Measurements from ENCODE around the gene LSMEM2.
"Not testable (repeated sequence)": the region's sequence is repeated elsewhere in the genome, so short reads cannot be mapped to it uniquely, and the experiment has no call there.

Gene LSMEM2

DNA sequence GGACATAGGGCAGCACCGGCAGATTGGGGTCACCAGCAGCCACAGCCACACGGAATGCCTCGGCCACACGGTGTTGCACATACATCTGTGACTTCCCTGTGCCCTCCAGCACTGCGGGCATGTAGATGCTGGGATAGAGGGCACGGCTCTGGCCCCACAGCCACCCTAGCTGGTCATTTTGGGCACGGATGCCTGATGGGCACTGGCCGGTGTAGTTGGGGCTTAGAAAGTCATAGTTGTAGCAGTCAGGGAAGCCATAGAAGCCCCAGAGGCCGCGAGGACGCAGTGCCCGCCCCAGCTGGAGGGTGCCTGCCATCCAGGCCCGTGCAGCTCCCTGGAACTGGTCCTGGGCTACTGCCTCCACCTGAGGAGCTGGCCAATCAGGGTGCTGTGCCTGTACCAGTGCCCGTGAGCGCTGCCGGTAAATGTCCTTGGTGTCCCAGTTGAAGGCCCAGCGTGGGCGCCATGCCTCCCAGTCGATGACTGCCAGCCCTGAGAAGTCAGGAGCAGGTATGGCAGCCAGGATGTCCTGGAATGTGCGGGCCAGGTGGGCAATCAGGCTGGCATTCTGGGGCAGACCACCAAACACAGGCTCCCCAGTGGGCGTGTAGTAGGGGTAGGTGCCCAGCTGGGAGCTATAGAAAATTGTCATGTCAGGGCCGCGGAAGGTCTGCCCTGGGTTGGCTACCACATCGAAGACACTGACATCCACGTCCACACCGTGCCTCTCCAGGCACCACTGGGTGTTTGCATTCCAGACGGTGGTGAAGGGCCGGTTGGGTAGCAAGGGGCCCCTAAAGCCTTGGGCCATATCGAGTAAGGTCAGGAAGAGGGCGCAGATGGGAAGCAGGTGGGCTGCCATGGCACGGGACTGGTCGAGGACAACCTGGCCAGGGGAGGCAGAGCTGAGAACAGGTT lies 23.5 kb downstream of the LSMEM2 start:
- no peak for DNase-seq (ENCODE audit: low read depth in 1 of 2, low spot score in 1 of 2)
- no peak for TF ChIP-seq JUND (IDR thresholded peaks at IDR 0.05; ENCODE audit: low read depth)
- in situ Hi-C loops (cut with HindIII; ENCODE audit: low pct_unique_long_range_greater_than_20kb, low sequenced_read_pairs), result no loop called here

DNA sequence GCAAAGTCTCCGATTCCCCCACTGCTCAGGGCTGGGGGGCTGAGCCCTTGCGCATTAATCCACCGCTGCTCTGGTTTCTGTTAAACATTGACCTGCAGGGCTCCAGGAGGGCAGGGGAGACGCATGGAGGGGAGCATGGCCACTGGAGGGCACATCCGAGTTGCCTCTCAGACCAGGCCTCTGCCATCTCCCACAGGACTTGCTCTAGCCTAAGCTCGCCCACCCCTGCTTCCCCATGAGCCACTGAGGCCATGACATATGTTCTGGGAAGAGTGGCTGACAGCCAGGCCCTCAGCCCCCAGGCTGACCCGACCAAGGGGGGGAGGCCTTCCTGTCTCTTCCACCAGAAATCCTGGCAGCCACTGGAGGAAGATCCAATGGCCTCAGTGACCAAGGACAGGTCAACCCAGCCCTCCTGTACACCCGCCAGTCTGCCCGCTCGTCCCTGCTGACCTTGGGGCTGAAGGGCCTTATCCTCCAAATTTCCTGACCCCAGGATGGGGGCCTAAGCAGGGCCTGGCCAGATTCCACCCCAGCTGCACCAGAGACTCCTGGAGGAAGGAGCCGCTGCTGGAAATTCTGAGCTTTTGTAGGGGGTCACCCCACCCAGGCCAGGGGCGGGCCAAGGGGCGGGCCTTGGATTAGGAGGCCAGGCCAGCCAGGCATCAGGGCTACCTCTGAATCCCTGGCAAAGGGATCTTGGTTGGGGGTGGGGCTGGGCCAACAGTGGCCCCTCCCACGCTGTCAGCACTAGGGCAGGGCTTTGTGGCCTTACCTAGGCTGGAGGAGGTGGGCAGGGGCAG lies 24.3 kb downstream of the LSMEM2 start, which contains the start of gene HYAL1:
TSS of gene HYAL1 (minus strand) at position 562 of the 803 bp plus-strand sequence. CDS start 618 bp downstream, outside the sequence.
- peak in 1 of 2 experiments; percentile 61 for DNase-seq (ENCODE audit: low read depth in 1 of 2, low spot score in 1 of 2)
- in situ Hi-C loops (cut with HindIII; ENCODE audit: low pct_unique_long_range_greater_than_20kb, low sequenced_read_pairs), result no loop called here
- no peak for TF ChIP-seq JUND (IDR thresholded peaks at IDR 0.05; ENCODE audit: low read depth)

DNA sequence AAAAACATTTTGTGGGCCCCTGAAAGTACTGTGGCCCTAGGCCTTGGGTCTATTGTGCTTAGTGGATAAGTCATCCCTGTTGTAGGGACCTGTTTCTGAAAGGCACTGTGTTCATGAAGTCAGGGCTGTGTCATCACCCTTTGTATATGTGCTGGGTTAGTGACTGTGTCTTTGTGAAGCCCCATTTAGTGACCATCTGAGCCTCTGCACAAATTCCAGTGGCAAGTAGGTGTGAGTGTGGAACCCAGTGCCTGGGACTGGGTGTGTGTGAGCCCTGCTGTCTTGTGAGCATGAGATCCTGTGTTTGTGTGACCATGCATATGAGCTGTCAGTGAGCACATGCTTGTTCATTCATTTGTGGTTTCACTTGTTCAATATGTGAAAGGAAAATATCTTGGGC lies 25.7 kb downstream of the LSMEM2 start:
- in situ Hi-C loops (cut with HindIII; ENCODE audit: low pct_unique_long_range_greater_than_20kb, low sequenced_read_pairs), result no loop called here
- no peak for TF ChIP-seq JUND (IDR thresholded peaks at IDR 0.05; ENCODE audit: low read depth)

DNA sequence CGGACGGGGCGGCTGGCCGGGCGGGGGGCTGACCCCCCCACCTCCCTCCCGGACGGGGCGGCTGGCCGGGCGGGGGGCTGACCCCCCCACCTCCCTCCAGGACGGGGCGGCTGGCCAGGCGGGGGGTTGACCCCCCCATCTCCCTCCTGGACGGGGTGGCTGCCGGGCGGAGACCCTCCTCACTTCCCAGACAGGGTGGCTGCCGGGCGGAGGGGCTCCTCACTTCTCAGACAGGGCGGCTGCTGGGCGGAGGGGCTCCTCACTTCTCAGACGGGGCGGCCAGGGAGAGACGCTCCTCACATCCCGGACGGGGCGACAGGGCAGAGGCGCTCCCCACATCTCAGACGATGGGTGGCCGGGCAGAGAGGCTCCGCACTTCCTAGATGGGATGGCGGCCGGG lies 33.2 kb downstream of the LSMEM2 start:
- in situ Hi-C loops (cut with HindIII; ENCODE audit: low pct_unique_long_range_greater_than_20kb, low sequenced_read_pairs); DNase-seq (ENCODE audit: low read depth in 1 of 2, low spot score in 1 of 2): not testable (repeated sequence)

More for the DNA sequence above, 25.7 kb downstream of the LSMEM2 start:
- no peak for DNase-seq (ENCODE audit: low read depth in 1 of 2, low spot score in 1 of 2)

DNA sequence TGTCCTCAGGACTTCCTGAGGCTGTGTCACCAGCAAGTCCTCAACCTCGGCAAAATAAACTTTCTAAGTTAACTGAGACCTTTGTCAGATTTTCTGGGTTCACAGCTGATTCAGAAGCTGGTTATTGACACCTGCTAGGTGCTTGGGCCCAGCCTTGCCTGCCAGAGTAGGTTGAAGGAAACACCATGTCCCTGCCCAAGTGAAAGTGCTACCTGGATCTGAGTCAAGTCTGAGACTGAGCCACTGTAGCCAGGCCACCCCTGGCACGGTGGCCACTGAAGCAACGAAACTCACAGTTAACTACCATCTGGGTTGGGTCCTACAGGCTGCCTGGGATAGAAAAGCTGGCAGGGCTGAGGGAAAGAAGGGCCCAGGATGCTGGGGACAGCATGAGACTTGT lies 35.5 kb downstream of the LSMEM2 start:
- in situ Hi-C loops (cut with HindIII; ENCODE audit: low pct_unique_long_range_greater_than_20kb, low sequenced_read_pairs), result no loop called here
- DNase-seq (ENCODE audit: low read depth in 1 of 2, low spot score in 1 of 2), result no peak
- no peak for TF ChIP-seq JUND (IDR thresholded peaks at IDR 0.05; ENCODE audit: low read depth)

DNA sequence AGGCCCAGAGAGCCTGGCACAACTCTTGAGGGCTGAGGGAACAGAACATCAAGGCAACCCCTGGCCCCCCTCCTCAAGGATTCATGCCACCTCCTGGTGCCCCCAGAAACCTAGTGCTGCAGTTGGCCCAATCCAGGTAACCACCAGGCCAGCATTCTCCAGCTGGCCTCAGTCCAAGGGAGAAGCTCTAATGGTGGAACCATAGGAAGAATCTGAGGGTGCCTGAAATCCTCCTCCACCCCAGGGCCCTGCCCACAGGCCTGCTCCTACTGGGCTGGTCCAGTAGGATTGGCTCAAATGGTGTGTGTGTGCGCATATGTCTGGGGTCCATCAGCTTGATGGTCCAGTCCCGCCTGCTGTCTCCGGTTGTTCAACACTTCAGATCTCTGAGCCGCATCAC lies 35.9 kb downstream of the LSMEM2 start:
- DNase-seq (ENCODE audit: low read depth in 1 of 2, low spot score in 1 of 2), result no peak
- in situ Hi-C loops (cut with HindIII; ENCODE audit: low pct_unique_long_range_greater_than_20kb, low sequenced_read_pairs), result no loop called here
- TF ChIP-seq JUND (IDR thresholded peaks at IDR 0.05; ENCODE audit: low read depth), result no peak

DNA sequence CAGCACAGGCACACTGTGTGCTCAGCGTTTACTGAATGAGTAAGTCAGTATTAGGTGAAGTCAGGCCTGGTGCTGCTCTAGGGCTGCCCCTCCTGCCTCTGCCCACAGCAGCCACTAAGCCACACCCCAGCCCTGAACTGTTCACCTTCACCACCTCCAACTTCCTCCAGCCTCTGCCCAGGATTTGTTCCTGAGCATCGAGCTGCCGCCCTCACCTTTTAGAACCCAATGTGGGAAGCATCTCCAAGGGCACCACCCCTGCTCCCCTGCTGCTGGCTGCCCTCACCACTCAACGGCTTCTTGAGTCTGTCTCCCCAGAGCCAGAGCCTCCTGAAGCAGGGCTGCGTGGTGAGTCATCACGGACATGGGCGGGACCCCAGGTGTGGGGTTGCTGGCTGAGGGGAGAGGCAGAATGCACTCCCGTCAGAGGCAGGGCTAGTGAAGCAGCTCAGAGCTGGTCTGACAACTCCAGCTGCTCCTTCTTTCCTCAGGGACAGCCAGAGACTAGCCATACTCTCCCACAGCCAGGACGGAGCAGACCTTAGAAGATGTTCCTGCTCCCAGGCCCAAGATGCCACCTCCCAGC lies 37.9 kb downstream of the LSMEM2 start:
- in situ Hi-C loops (cut with HindIII; ENCODE audit: low pct_unique_long_range_greater_than_20kb, low sequenced_read_pairs), result no loop called here
- TF ChIP-seq JUND (IDR thresholded peaks at IDR 0.05; ENCODE audit: low read depth), result no peak
- DNase-seq (ENCODE audit: low read depth in 1 of 2, low spot score in 1 of 2), result peak in 1 of 2 experiments; percentile 87

DNA sequence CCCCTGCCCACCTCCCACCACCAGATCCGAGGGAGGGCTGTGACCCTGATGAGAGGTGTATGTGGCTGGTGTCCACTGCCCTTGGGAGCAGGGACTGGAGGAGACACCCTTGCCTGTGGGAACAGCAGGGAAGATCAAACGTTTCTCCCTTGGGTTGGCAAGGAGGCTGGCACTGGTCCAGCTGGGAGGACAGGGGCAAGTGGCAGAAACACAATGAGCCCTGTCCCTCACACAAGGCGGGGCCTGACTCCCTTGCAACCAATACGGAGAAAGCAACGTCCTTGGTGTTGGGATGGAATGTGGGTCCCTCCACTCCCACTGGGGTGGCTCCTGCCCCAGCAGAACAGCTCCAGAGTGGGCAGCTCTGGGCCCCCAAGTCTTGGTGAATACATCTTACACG lies 38.4 kb downstream of the LSMEM2 start:
- TF ChIP-seq JUND (IDR thresholded peaks at IDR 0.05; ENCODE audit: low read depth), result no peak
- DNase-seq (ENCODE audit: low read depth in 1 of 2, low spot score in 1 of 2), result peak in 1 of 2 experiments; percentile 68
- in situ Hi-C loops (cut with HindIII; ENCODE audit: low pct_unique_long_range_greater_than_20kb, low sequenced_read_pairs), result no loop called here

DNA sequence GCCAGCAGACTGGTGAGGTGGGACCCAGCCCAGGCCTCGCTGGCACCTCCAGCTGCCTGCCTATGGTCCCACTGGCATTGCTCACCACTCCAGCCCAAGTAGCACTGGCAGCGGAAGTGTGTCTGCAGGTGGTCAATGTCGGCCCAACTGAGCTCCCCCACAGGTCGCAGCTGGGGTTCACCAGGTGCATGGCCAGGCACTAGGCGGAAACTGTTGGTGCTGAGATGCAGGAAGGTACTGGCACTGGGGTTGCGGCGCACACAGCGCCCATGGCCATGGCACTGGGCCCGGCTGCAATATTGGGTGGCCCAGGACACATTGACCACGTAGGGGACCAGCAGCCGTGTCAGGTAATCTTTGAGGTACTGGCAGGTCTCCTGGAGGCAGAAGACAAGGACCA lies 39.3 kb downstream of the LSMEM2 start:
- DNase-seq (ENCODE audit: low read depth in 1 of 2, low spot score in 1 of 2), result no peak
- in situ Hi-C loops (cut with HindIII; ENCODE audit: low pct_unique_long_range_greater_than_20kb, low sequenced_read_pairs), result no loop called here
- TF ChIP-seq JUND (IDR thresholded peaks at IDR 0.05; ENCODE audit: low read depth), result no peak

DNA sequence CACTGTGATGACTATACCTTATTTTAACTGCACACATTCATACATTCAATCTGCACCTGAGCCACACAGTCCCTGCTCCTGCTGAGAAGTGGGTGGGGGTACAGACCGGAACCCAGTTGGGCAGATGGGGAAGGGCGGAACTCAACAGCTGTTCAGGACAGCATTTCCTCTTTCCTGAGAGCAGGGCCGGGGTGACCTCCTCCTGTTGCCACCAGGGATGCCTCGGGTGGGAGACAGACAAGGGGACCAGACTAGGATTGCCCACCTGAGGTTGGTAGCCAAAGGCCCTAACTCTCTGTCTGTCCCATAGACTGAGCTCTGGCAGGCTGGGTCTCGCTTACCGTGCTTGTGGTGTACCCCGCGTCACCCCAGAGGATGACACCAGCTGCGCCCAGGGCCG lies 39.7 kb downstream of the LSMEM2 start:
- TF ChIP-seq JUND (IDR thresholded peaks at IDR 0.05; ENCODE audit: low read depth), result no peak
- in situ Hi-C loops (cut with HindIII; ENCODE audit: low pct_unique_long_range_greater_than_20kb, low sequenced_read_pairs), result no loop called here
- no peak for DNase-seq (ENCODE audit: low read depth in 1 of 2, low spot score in 1 of 2)

DNA sequence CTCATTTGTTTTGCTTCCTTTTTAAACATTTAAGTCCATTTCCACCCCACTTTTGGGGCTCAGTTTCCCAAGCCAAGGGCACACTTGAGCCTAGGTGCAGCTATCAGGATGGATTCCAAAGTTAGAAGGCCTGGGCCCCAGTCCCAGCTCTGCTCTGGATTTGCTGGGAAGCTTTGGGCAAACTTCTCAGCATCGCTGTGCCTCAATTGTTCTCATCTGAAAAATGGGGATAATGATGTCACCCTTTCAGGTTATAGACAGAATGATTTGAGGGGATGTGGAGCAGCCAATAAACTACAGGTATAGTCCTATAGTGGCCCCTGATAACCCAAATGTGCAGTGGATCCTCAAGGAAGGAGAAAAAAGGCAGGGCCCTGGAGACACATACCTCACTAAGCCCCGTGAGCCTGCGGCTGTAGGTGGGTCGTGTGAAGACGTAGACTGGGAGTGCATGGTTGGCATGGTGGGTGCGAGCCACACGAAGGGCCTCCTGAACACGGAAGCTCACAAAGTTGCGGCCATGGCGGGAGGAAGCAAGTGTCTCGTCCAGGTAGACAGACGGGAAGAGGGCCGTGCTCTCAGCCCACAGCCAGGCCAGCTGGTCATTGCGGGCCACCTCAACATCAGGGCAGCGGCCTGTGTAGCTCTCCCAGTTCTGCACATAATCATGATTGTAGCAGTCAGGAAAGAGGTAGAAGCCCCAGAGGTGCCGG lies 40.5 kb downstream of the LSMEM2 start:
- DNase-seq (ENCODE audit: low read depth in 1 of 2, low spot score in 1 of 2), result no peak
- in situ Hi-C loops (cut with HindIII; ENCODE audit: low pct_unique_long_range_greater_than_20kb, low sequenced_read_pairs), result no loop called here
- no peak for TF ChIP-seq JUND (IDR thresholded peaks at IDR 0.05; ENCODE audit: low read depth)

Data from T47D (cell line).